Fibroblast of lung (primary cell): ENCODE results near the gene SULF2. TPM values are rescaled to one million over a fixed set of nuclear protein-coding genes. Genes with fewer than 3 reads are reported as not detected.

Source experiments
- DNase-seq, 2 donors: peaks; one replicate each; pipeline versions ENCODE4 v3.0.0 to v3.0.0-alpha.2; 2010; ENCODE audit warnings: low read depth in 2 of 2
- H2AFZ ChIP-seq: 2 replicates; pipeline ENCODE4 v1.5.1; 2012; ENCODE audit warnings: low read length, control low read depth, inconsistent platforms
- H3K27ac ChIP-seq: 2 replicates; pipeline ENCODE4 v1.5.1; 2011; ENCODE audit warnings: low read length, control low read depth; ENCODE audit not compliant: insufficient read depth
- H3K27me3 ChIP-seq: 2 replicates; pipeline ENCODE4 v1.5.1; 2011; ENCODE audit warnings: mild to moderate bottlenecking, low read length; ENCODE audit not compliant: control insufficient read depth, insufficient read depth
- H3K36me3 ChIP-seq: 2 replicates; pipeline ENCODE4 v1.5.1; 2011; ENCODE audit warnings: low read length; ENCODE audit not compliant: control insufficient read depth, insufficient read depth
- H3K4me1 ChIP-seq: 2 replicates; pipeline ENCODE4 v1.5.1; 2011; ENCODE audit warnings: low read length; ENCODE audit not compliant: control insufficient read depth, insufficient read depth; ENCODE audit errors: extremely low read depth
- H3K4me2 ChIP-seq: 2 replicates; pipeline ENCODE4 v1.5.1; 2011; ENCODE audit warnings: low read length, control low read depth; ENCODE audit not compliant: insufficient read depth; ENCODE audit errors: extremely low read depth
- H3K4me3 ChIP-seq, 4 experiments: fragments of 200-600 bp in 1 of 4; sonication (generic) in 1 of 4; replicated peaks in 1 of 4; 2 replicates each; pipeline ENCODE4 v1.5.1; 2011 to 2016; ENCODE audit warnings: low read length in 4 of 4, low read depth in 3 of 4, mild to moderate bottlenecking in 3 of 4, control low read depth in 2 of 4, inconsistent platforms in 1 of 4, mixed read lengths in 1 of 4; ENCODE audit not compliant: insufficient read depth in 1 of 4; ENCODE audit errors: control extremely low read depth in 1 of 4
- H3K79me2 ChIP-seq: 2 replicates; pipeline ENCODE4 v1.5.1; 2012; ENCODE audit warnings: mild to moderate bottlenecking, low read length, inconsistent platforms; ENCODE audit not compliant: control insufficient read depth, insufficient read depth
- H3K9ac ChIP-seq: 2 replicates; pipeline ENCODE4 v1.5.1; 2011; ENCODE audit warnings: mild to moderate bottlenecking, low read length, control low read depth; ENCODE audit not compliant: insufficient read depth
- H3K9me3 ChIP-seq: 2 replicates; pipeline ENCODE4 v1.5.1; 2012; ENCODE audit warnings: low read depth, low read length; ENCODE audit not compliant: control insufficient read depth, insufficient read depth
- H4K20me1 ChIP-seq: 2 replicates; pipeline ENCODE4 v1.5.1; 2011; ENCODE audit warnings: low read length; ENCODE audit not compliant: control insufficient read depth, insufficient read depth; ENCODE audit errors: extremely low read depth
- CTCF ChIP-seq, 2 donors: IDR thresholded peaks in 1 of 2; conservative IDR thresholded peaks in 1 of 2; 1 replicate in 1 of 2; 2 replicates in 1 of 2; pipeline ENCODE4 v1.5.1; 2011 to 2012; ENCODE audit warnings: low read length in 2 of 2, control low read depth in 1 of 2, inconsistent platforms in 1 of 2, low read depth in 1 of 2, mild to moderate bottlenecking in 1 of 2
- EZH2 ChIP-seq: IDR thresholded peaks from 2 replicates; pipeline ENCODE4 v1.5.1; 2012; ENCODE audit warnings: low read length, control low read depth, mild to moderate bottlenecking; ENCODE audit errors: missing control alignments
- polyA plus RNA-seq, 2 donors: library from polyadenylated mRNA; depleted of rRNA in 1 of 2; stranded (reverse) in 1 of 2; unstranded in 1 of 2; fragments of >200 nt; gene quantifications; 2 replicates each; pipeline ENCODE4 v1.2.1, GENCODE V29; 2011 to 2012; ENCODE audit warnings: missing spikeins in 1 of 2
- total RNA-seq: library from RNA; depleted of rRNA; stranded (reverse); fragments of >200 nt; gene quantifications from 2 replicates; pipeline ENCODE4 v1.2.1, GENCODE V29; 2014

SULF2 gene
- total and polyA plus RNA-seq, 2 donors (not counting 1 experiment from before 2014, with no cell fraction given) = 0.26 to 9.6 TPM

- H4K20me1 ChIP-seq = no peaks in the 10 kb centered on the region
- H3K27ac ChIP-seq = no peak overlapping the region
- no peak overlapping the region for H3K4me2 ChIP-seq
- H3K9ac ChIP-seq = no peak overlapping the region
- no peaks in the 10 kb centered on the region for H3K9me3 ChIP-seq
- no peak for TF ChIP-seq CTCF (conservative IDR thresholded peaks at IDR 0.05 in 1 of 2, IDR thresholded peaks at IDR 0.05 in 1 of 2; ENCODE audit: low read depth in 1 of 2, low read length in 2 of 2)
- no peak for TF ChIP-seq EZH2
- no peaks in the 10 kb centered on the region for H3K79me2 ChIP-seq
- peaks cover 3% of the 10 kb centered on the region for H3K36me3 ChIP-seq
- no peaks in the 10 kb centered on the region for H3K4me1 ChIP-seq
- no peak overlapping the region for H2AFZ ChIP-seq
- no peak overlapping the region for H3K4me3 ChIP-seq
- no peak for DNase-seq
- no peaks in the 10 kb centered on the region for H3K27me3 ChIP-seq
Observed at GRCh38 chr20:47652301-47652700, 133.0 kb downstream of the SULF2 start.

- H3K9ac ChIP-seq = no peak overlapping the region
- no peaks in the 10 kb centered on the region for H3K4me1 ChIP-seq
- no peak overlapping the region for H3K27ac ChIP-seq
- TF ChIP-seq CTCF (conservative IDR thresholded peaks at IDR 0.05 in 1 of 2, IDR thresholded peaks at IDR 0.05 in 1 of 2; ENCODE audit: low read depth in 1 of 2, low read length in 2 of 2) (no peak), EZH2 (no peak)
- no peak overlapping the region for H3K4me3 ChIP-seq
- DNase-seq = no peak
- no peaks in the 10 kb centered on the region for H3K9me3 ChIP-seq
- peaks cover 3% of the 10 kb centered on the region for H3K36me3 ChIP-seq
- no peaks in the 10 kb centered on the region for H3K79me2 ChIP-seq
- no peaks in the 10 kb centered on the region for H3K27me3 ChIP-seq
- H2AFZ ChIP-seq = no peak overlapping the region
- no peaks in the 10 kb centered on the region for H4K20me1 ChIP-seq
- no peak overlapping the region for H3K4me2 ChIP-seq
Observed at GRCh38 chr20:47648943-47649342, 136.3 kb downstream of the SULF2 start.

GRCh38 chr20:47647994-47648393 is 137.3 kb downstream of the SULF2 start:
- H3K4me2 ChIP-seq = no peak overlapping the region
- H3K9me3 ChIP-seq = no peaks in the 10 kb centered on the region
- H3K79me2 ChIP-seq = no peaks in the 10 kb centered on the region
- H3K4me3 ChIP-seq = no peak overlapping the region
- peaks cover 3% of the 10 kb centered on the region for H3K36me3 ChIP-seq
- H2AFZ ChIP-seq = no peak overlapping the region
- TF ChIP-seq CTCF (conservative IDR thresholded peaks at IDR 0.05 in 1 of 2, IDR thresholded peaks at IDR 0.05 in 1 of 2; ENCODE audit: low read depth in 1 of 2, low read length in 2 of 2) (no peak), EZH2 (no peak)
- no peaks in the 10 kb centered on the region for H3K4me1 ChIP-seq
- H3K27ac ChIP-seq = no peak overlapping the region
- H3K27me3 ChIP-seq = no peaks in the 10 kb centered on the region
- no peak for DNase-seq
- H4K20me1 ChIP-seq = no peaks in the 10 kb centered on the region
- H3K9ac ChIP-seq = no peak overlapping the region
